Activated naive CD4-positive, alpha-beta T cell treated with anti-CD3 and anti-CD28 coated beads, Interleukin-2, amount 50 U/mL, for 24 hours (primary cell): ENCODE measurements around the gene KCNIP2.
A peak's percentile ranks its signal among the peaks of the same experiment; 100 is the strongest.

Experiments used
- H3K27ac Mint-ChIP-seq: one replicate; pipeline ENCODE4 v1.8.0; 2021; ENCODE audit warnings: mild to moderate bottlenecking, mixed read lengths
- H3K27me3 Mint-ChIP-seq: one replicate; pipeline ENCODE4 v1.8.0; 2021; ENCODE audit warnings: mixed read lengths
- H3K36me3 Mint-ChIP-seq: one replicate; pipeline ENCODE4 v1.8.0; 2021; ENCODE audit warnings: mixed read lengths
- H3K4me1 Mint-ChIP-seq: one replicate; pipeline ENCODE4 v1.8.0; 2021; ENCODE audit warnings: mixed read lengths
- H3K4me3 Mint-ChIP-seq: one replicate; pipeline ENCODE4 v1.8.0; 2021; ENCODE audit warnings: mild to moderate bottlenecking, mixed read lengths
- H3K9me3 Mint-ChIP-seq: one replicate; pipeline ENCODE4 v1.8.0; 2021; ENCODE audit warnings: mixed read lengths

The KCNIP2 gene

DNA sequence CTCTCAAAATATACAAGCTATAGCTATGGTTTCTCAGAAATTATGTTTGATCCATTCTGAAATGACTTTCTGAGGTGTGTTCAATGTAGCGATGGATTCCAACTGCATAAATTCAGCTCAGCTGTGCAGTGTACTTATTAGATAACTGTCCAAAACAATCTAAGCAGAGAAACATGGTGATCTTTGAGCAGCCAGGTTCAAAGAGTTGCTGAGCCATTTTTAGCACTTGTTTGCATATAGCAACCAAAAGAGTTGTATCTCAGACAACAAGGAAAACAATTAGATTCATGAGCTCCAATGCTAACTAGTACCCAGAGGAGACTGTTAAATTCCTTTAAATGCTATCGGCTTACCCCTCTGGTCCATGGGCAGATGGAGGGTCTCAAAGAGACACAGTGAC, 15.9 kb upstream of the KCNIP2 start:
- no peaks in the 10 kb centered on the region for H3K9me3 Mint-ChIP-seq
- no peak overlapping the region for H3K4me3 Mint-ChIP-seq
- H3K36me3 Mint-ChIP-seq = peaks cover 26% of the 10 kb centered on the region
- no peaks in the 10 kb centered on the region for H3K4me1 Mint-ChIP-seq
- H3K27me3 Mint-ChIP-seq = no peaks in the 10 kb centered on the region
- H3K27ac Mint-ChIP-seq = no peak overlapping the region

DNA sequence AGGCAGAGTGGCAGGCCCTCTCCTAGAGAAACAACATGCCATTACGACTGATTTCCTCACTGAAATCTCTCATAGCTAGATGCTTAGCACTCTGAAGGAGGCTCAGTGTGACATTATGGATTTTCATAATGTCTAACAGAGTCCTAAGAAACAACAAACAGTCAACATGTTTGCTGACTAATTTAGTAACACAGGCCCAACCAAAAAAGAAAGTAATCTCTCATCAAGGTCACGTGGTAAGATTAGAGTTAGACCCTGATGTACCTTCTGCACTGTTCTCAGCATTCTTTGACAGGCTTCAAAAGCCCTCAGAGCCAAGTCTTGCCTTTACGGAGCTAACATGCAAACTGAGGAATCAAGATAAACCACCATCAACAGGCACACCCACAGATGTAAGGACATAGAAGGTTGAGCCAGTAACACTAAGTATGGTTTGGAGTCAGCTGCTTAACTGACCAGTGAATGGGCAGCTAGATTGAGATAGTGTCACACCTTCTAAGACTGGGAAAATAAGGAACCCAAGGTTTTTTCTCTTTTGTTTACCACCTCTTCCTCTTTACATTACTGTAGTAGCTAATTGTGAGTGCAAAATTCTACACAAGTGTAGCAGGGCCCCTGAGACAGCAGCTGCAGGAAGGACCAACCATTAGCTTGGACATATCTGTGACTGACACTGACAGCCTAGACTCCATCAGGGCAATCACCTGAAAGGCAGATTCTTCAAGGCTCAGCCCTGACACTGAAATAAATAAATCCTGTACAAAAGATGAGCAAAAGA, 15.3 kb upstream of the KCNIP2 start:
- no peaks in the 10 kb centered on the region for H3K9me3 Mint-ChIP-seq
- H3K4me3 Mint-ChIP-seq = no peak overlapping the region
- H3K4me1 Mint-ChIP-seq = no peaks in the 10 kb centered on the region
- H3K36me3 Mint-ChIP-seq = peaks cover 22% of the 10 kb centered on the region
- H3K27me3 Mint-ChIP-seq = no peaks in the 10 kb centered on the region
- H3K27ac Mint-ChIP-seq = peak overlapping the region; percentile 68

DNA sequence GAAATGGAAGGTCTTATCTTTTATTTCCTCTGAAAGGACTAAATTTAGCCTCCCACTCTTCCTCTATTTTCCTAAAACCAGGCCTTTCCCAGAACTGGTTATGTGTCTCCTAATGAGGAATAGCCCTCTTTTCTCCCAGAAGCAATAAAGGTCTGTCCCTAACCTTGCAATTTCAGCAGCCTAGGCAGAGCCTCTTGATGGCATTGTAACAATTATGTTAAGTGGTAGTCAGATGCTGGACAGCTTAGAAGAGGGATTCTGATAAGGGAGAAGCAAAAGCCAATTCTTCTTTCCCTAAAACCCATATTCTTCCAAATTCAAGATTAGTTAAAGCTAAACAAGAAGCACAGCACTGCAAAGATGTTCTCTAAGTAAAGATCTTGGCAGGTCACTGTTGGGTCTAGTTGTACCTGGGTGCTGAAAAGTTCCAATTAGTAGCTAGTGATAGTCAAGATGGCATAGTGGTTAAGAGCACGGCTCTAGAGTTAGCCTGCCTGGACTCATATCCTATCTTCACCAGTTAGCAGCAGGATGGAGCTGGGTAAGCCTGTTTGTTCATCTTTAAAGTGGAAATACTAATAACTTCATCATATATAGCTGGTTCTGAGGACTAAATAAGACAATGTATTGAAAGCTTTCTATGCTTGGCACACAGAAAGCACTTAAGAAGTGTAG, 14.3 kb upstream of the KCNIP2 start:
- Mint-ChIP-seq H3K4me3 (no peak overlapping the region), H3K4me1 (no peaks in the 10 kb centered on the region), H3K9me3 (no peaks in the 10 kb centered on the region), H3K36me3 (peaks cover 19% of the 10 kb centered on the region), H3K27me3 (no peaks in the 10 kb centered on the region), H3K27ac (no peak overlapping the region)

DNA sequence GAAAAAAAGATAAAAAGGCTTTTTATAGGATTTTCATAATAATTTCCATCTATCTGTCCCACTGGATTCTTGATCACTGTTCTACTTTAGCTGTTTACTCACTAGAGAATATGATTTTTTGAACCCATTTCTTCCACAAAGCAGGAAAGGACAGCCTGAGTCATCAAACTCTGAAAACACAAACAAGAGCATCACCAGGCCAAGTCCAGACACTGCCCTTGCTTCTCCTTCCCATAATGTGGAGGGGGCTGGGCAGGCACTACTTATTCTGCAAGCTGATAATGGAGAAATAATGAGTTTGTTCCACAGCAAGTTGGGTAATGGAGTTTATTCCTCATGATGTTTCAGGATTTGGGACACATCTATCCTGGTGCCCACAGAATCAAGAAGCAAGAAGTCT, 13.0 kb upstream of the KCNIP2 start:
- no peaks in the 10 kb centered on the region for H3K27me3 Mint-ChIP-seq
- no peaks in the 10 kb centered on the region for H3K4me1 Mint-ChIP-seq
- no peak overlapping the region for H3K27ac Mint-ChIP-seq
- H3K9me3 Mint-ChIP-seq = no peaks in the 10 kb centered on the region
- peaks cover 16% of the 10 kb centered on the region for H3K36me3 Mint-ChIP-seq
- H3K4me3 Mint-ChIP-seq = no peak overlapping the region

DNA sequence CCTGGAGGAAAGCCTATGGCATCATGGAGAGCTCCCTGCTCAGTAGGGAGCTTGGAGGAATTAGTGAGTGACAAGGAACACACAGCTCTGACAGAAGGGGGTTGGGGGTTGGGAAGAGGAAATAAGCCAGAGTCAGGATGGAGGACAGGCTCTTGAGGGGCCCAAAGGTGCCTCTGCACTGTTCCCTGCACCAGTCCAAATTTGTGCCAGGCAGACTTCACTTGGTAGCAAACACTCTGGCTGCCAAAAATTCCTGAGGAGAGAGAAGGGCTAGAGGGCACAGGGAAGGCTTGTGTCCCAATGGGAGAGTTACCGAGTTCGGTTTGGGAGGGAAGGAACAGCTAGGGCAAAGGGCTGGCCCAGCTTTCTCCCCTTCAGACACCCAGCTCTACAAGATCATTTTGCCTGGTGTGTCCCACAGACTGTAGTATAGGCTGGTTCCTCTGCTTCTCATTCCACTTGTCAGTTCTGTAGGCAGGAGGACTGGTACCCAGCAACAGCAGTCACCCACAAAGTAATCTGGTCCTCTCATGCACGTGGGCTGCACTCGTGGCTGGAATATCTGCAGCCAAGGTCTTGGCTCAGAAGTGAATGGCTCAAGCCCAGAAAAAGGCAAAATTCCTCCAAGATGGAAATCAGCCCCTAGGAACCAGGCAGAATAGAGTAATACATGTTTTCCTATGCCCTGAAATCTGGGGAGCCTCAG, 8.0 kb upstream of the KCNIP2 start:
- Mint-ChIP-seq H3K4me1 (no peaks in the 10 kb centered on the region), H3K36me3 (peaks cover 6% of the 10 kb centered on the region), H3K9me3 (no peaks in the 10 kb centered on the region), H3K4me3 (no peak overlapping the region), H3K27ac (no peak overlapping the region), H3K27me3 (no peaks in the 10 kb centered on the region)

DNA sequence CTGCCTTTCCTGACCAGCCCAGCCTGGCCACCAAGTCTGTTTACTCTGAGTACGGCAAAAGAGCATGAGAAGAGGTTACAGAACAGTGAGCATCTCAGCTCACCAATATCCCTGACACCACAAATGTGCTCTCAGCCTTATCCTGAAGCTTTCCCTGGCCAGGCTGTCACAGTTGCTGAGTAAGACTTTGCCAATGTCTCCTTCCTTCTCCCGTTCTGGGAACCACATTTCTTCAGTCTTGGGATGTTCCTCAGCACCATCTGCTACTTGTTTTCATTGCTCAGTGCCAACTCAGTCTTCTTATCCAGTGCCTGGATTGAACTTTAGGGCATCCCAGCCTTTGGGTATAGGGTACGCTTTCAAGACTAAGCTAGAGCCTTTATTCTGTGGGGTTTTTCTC, 7.1 kb upstream of the KCNIP2 start:
- peaks cover 7% of the 10 kb centered on the region for H3K36me3 Mint-ChIP-seq
- H3K9me3 Mint-ChIP-seq = no peaks in the 10 kb centered on the region
- no peaks in the 10 kb centered on the region for H3K4me1 Mint-ChIP-seq
- H3K27me3 Mint-ChIP-seq = no peaks in the 10 kb centered on the region
- no peak overlapping the region for H3K27ac Mint-ChIP-seq
- no peak overlapping the region for H3K4me3 Mint-ChIP-seq

DNA sequence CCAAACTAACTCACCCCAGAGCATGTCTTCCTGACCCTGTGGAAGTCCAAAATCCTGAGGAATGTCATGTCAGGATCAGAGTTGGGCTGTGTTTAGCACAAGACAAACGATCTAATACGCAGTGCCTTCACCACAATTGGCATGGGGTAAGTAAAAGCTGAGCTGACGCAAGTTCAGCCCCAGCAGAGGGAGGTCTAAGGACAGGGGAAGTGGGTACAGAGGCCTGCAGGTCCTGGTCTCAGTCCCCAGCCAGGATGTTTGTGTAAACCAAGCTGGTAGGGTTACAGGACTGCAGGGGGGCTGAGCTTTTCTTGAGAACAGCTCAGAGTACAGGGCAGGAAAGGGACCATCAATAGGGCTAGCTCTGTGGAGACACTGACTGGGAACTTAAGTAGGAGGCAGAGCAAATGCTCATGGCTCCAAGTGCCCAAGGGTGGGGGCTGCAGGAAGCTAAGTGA, 5.3 kb upstream of the KCNIP2 start:
- Mint-ChIP-seq H3K4me1 (peaks cover 16% of the 10 kb centered on the region), H3K4me3 (no peak overlapping the region), H3K27ac (no peak overlapping the region), H3K36me3 (peaks cover 7% of the 10 kb centered on the region), H3K27me3 (no peaks in the 10 kb centered on the region), H3K9me3 (no peaks in the 10 kb centered on the region)

DNA sequence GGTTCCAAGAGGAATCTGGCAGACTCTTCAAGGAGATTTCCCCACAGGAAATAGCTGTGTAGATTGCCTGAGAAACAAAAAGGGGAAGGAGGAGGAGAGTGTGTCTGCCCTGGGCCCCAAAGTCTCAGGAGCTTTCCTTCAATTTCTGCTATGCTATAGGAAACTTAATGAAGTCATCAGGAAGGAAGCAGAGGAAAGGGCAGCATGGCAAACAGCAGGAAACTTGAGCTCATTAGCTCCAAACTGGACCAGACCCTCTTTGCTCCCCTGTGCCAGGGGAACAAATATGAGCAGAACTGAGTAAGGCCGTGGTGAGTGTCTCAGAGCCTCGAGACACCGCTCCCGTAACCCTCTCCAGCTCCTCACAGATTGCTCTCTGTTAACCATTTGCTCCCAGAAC, 4.8 kb upstream of the KCNIP2 start:
- Mint-ChIP-seq H3K4me1 (peaks cover 17% of the 10 kb centered on the region), H3K27ac (no peak overlapping the region), H3K27me3 (no peaks in the 10 kb centered on the region), H3K36me3 (peaks cover 7% of the 10 kb centered on the region), H3K4me3 (no peak overlapping the region), H3K9me3 (no peaks in the 10 kb centered on the region)

DNA sequence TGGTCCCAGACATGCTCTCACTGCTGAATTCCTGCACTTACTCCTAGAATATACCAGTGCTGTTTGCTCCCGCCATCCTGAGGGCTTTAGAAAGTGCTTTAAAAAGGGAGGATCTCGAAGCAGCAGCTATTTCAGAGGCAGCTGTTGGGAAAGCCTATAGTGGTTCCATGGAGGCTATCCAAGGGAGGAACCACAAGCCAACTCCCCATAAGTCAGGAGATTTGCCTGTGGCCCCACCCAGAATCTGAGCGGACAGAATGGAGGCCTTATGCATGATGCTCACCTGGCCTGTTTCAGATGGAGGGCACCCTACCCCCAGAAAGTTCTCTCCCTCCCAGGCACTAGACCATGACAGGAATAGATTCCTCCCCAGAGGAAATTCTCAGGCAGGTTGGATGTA, 2.3 kb upstream of the KCNIP2 start:
- no peak overlapping the region for H3K27ac Mint-ChIP-seq
- no peaks in the 10 kb centered on the region for H3K9me3 Mint-ChIP-seq
- H3K4me3 Mint-ChIP-seq = no peak overlapping the region
- peaks cover 7% of the 10 kb centered on the region for H3K36me3 Mint-ChIP-seq
- peaks cover 41% of the 10 kb centered on the region for H3K4me1 Mint-ChIP-seq
- no peaks in the 10 kb centered on the region for H3K27me3 Mint-ChIP-seq

DNA sequence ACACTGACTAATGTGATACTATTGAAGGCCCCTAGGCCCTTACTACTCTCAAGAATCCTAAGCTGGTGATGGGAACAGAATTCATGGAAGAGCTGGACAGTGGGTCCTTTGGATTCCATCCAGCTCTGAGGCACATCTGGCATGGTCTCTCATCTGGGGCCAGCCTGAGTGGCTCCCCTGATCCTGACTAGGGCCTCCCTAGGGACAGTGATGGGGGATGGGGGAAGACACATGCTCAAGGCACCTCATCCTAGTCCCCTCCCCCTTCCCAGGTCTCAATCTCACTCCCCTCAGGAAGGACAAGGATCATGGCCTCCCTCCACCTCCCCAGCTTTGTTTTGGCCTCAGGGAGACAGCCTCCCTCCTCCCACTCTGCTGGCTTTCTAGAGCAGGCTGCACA, 1.8 kb downstream of the KCNIP2 start:
- Mint-ChIP-seq H3K4me1 (peaks cover 55% of the 10 kb centered on the region), H3K9me3 (no peaks in the 10 kb centered on the region), H3K27ac (no peak overlapping the region), H3K4me3 (peak overlapping the region; percentile 89), H3K27me3 (no peaks in the 10 kb centered on the region), H3K36me3 (peaks cover 2% of the 10 kb centered on the region)

DNA sequence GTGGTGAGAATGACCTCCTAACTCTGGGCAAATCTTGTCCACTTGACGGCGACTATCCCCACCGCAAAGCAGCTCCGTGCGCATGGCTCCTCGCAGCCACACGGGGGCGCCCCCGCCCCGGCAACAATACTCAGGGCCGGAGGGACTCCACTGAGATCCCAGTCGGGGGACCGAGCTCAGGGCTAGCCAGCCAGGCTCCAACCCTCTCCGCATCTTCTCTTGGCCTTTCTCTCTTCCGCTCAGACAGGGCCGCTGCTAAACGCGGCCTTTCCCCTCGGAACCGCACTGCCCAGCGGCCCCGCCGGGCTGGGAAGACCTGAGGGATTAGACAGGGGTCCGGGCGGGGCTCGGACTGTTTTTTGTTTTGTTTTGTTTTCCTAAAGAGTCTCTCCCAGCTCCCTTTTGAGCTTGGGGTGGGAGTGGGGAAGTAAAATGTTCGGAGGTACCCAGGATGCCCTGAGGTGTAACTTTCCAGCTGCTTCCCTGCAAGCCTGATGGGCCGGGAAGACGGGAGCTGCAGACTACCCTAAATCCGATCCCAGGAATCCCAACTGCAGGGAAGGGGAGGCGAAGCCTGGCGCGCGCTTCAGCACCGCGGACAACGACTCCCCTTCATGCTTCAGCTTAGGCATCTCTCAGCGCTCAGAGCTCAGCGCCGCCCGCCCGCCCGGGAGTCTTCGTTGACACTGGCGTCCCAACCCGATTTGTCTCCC, 2.7 kb downstream of the KCNIP2 start:
- peak overlapping the region; percentile 72 for H3K27ac Mint-ChIP-seq
- no peaks in the 10 kb centered on the region for H3K9me3 Mint-ChIP-seq
- H3K4me1 Mint-ChIP-seq = peaks cover 58% of the 10 kb centered on the region
- H3K4me3 Mint-ChIP-seq = peak overlapping the region; percentile 89
- H3K27me3 Mint-ChIP-seq = no peaks in the 10 kb centered on the region
- no peaks in the 10 kb centered on the region for H3K36me3 Mint-ChIP-seq

DNA sequence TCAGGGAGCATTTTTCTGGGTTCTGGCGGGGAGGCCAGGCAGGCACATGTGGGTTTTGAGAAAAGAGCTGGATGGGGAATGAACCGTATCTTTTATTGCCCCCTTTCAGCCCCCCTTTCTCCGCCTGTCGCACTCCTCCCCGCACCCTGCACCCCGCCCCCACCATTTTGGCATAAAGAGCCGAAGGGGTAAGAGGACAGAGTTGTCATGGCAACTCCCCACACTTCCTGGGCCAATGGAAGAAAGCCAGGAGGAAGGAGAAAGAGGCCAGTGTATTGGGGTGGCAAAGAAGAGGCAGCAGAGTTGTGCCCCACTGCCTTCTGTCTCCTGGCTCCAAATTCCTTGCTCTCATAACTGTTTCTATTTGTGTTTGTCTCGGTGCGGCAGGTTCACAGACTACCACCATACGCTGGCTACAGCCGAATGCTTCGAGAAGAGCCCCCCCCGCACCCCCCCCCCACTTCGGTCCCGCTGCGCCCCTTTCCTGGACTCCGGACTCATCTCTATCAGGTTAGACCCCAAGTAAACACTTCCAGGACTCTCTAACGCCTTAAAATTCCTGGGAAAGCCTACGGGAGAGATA, 3.4 kb downstream of the KCNIP2 start:
- Mint-ChIP-seq H3K4me1 (peaks cover 59% of the 10 kb centered on the region), H3K9me3 (no peaks in the 10 kb centered on the region), H3K4me3 (peak overlapping the region; percentile 89), H3K27me3 (no peaks in the 10 kb centered on the region), H3K27ac (peak overlapping the region; percentile 72), H3K36me3 (no peaks in the 10 kb centered on the region)

DNA sequence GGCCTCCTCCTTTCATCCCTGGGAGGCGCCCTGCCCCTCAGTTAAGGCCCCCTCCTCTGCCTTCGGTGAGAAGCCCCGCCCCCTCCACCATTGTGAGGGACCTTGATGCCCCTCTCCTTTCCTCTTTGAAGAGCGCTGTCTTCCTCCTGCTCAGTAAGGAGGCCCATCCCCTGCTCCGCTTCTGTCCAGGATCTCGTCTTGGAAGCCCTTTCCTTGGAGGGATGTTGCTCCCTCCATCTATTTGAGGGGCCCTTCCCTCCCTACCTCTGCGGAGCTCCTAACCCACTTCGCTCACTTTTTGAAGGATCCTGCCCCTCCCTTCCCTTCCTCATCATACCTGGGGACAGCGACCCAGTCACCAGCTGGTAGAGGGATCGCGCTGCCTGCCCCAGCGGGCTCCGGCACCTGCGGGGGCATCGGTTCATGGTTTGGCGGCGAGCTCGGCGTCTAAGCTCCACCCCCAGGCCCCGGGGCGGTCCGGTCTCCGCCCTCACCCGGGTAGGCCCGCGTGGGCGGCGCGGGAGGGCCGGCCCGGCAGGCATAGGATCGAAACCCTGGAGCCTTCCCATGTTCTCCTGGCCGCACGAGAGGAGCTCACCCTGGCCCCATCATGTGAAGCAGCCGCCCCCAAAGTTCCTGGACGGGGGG, 4.1 kb downstream of the KCNIP2 start:
- Mint-ChIP-seq H3K27ac (no peak overlapping the region), H3K4me3 (peak overlapping the region; percentile 77), H3K27me3 (no peaks in the 10 kb centered on the region), H3K36me3 (no peaks in the 10 kb centered on the region), H3K4me1 (peaks cover 59% of the 10 kb centered on the region), H3K9me3 (no peaks in the 10 kb centered on the region)

DNA sequence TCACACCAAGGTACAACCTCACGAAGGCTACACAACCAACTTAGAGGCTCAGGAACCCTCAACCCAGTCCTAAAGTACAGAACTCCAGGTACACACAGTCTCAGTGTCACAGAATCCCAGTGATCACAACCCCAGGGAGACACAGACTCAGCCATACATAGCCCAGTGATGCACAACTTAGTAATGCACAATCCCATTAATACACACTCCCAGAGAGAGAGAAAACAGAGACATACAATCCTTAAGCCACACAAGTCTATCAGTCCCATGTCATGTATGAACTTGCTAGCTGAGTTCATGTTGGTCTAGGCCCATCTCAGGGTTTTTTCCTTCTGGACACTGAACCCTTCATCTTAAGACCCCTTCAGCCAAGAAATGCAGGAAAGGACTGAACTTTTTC, 4.6 kb downstream of the KCNIP2 start:
- Mint-ChIP-seq H3K36me3 (no peaks in the 10 kb centered on the region), H3K9me3 (no peaks in the 10 kb centered on the region), H3K4me1 (peaks cover 59% of the 10 kb centered on the region), H3K4me3 (peak overlapping the region; percentile 77), H3K27ac (no peak overlapping the region), H3K27me3 (no peaks in the 10 kb centered on the region)

DNA sequence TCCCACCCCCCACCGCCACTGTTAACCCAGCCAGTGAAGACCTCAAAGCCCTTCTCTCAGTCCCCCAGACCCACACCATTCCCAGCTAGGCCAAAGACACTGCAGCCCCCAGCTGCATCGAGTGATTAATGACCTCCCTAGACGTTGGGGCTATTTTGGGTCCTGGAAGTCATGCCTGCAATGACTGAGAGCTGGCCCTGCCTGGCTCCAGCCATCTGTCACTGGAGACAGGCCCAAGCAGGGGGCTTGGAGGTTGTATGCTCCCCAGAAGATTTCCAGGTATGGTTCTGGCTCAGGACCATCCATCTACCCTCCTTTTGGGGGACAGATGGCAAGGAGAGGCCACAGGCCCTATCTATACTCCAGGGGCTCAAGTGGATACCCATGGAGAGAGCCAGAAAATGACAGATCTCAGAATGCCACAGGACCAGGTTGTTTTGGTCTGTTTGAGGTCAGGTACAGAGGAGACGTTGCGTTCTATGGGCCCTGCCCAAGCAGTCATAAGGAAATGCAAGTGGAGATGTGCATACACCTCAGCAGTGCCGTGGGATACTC, 5.1 kb downstream of the KCNIP2 start:
- Mint-ChIP-seq H3K36me3 (no peaks in the 10 kb centered on the region), H3K4me1 (peaks cover 62% of the 10 kb centered on the region), H3K27ac (no peak overlapping the region), H3K27me3 (no peaks in the 10 kb centered on the region), H3K4me3 (no peak overlapping the region), H3K9me3 (no peaks in the 10 kb centered on the region)
